ENCODE measurements around the gene PLEKHA5. TPM values are rescaled to one million over a fixed set of nuclear protein-coding genes. Genes with fewer than 3 reads are reported as not detected.
"Not testable (repeated sequence)": the region's sequence is repeated elsewhere in the genome, so short reads cannot be mapped to it uniquely, and the experiment has no call there.

Gene PLEKHA5
- total and polyA plus RNA-seq, 2 experiments from 2014 or later = 88.4 to 103 TPM

DNA sequence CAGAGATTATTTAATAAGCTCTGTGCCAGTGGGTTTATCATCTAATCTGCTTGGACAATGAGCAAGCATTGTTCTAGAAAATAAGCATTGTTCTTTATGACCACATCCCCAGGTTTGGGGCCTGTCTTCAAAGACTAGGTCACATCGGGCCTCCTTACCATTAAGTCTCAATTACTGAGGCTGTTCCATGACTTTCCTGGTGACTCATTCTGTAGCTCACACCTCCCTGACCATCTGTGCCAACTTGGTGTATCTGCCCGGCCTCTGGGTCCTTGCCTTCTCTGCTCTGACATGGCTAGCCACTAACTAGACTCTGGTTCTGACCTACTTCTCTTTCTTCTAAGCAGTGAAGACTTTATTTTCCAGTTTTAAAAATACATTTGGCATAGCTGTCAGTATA is 44.4 kb upstream of the PLEKHA5 start:
- H3K4me1 ChIP-seq (ENCODE audit: low read depth) = no peaks in the 10 kb centered on the region
- H3K36me3 ChIP-seq = no peaks in the 10 kb centered on the region
- no peak overlapping the region for H3K4me3 ChIP-seq
- TF ChIP-seq, protein P1, sequence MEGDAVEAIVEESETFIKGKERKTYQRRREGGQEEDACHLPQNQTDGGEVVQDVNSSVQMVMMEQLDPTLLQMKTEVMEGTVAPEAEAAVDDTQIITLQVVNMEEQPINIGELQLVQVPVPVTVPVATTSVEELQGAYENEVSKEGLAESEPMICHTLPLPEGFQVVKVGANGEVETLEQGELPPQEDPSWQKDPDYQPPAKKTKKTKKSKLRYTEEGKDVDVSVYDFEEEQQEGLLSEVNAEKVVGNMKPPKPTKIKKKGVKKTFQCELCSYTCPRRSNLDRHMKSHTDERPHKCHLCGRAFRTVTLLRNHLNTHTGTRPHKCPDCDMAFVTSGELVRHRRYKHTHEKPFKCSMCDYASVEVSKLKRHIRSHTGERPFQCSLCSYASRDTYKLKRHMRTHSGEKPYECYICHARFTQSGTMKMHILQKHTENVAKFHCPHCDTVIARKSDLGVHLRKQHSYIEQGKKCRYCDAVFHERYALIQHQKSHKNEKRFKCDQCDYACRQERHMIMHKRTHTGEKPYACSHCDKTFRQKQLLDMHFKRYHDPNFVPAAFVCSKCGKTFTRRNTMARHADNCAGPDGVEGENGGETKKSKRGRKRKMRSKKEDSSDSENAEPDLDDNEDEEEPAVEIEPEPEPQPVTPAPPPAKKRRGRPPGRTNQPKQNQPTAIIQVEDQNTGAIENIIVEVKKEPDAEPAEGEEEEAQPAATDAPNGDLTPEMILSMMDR (IDR thresholded peaks at IDR 0.05; ENCODE audit: low read depth, low read length) = no peak
- no peaks in the 10 kb centered on the region for H3K9me3 ChIP-seq (ENCODE audit: low read depth)
- DNase-seq (ENCODE audit: low read depth in 1 of 2, low spot score in 1 of 2) = no peak
- H3K27ac ChIP-seq = no peak overlapping the region
- H3K27me3 ChIP-seq = peaks cover 12% of the 10 kb centered on the region

DNA sequence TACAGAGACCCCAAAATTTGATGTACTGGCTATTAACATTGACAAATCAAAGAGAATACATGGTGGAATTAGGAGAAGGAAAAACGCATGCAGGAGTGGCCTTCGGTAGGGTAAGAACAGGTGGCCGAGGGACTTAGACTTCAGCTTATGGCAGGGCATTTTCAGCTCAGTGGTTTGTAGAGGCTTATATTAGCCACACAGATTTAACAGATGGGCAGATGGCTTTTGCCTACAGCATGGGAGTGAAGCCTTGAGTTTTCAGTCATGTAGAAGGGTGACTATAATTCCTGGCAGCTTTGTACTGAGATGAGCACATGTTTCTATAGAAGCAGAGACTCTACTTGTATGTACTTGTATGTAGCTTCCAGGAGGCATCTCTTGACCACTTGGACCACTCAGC is 40.9 kb upstream of the PLEKHA5 start:
- Histone ChIP-seq H3K9me3 (ENCODE audit: low read depth) (no peaks in the 10 kb centered on the region), H3K4me1 (ENCODE audit: low read depth) (peaks cover 2% of the 10 kb centered on the region), H3K27ac (no peak overlapping the region), H3K27me3 (peaks cover 14% of the 10 kb centered on the region), H3K4me3 (no peak overlapping the region), H3K36me3 (no peaks in the 10 kb centered on the region)
- TF ChIP-seq, protein P1 (IDR thresholded peaks at IDR 0.05; ENCODE audit: low read depth, low read length) = no peak
- DNase-seq (ENCODE audit: low read depth in 1 of 2, low spot score in 1 of 2) = no peak

DNA sequence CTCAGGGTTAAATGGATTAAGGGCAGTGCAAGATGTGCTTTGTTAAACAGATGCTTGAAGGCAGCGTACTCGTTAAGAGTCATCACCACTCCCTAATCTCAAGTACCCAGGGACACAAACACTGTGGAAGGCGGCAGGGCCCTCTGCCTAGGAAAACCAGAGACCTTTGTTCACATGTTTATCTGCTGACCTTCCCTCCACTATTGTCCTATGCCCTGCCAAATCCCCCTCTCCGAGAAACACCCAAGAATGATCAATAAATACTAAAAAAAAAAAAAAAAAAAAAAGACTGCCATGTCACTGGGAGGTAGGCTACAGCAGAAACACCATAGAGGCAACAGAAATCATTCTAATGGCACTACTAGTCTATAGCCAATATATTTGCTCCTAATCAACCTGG is 37.1 kb upstream of the PLEKHA5 start:
- not testable (repeated sequence) for H3K9me3 ChIP-seq (ENCODE audit: low read depth); DNase-seq (ENCODE audit: low read depth in 1 of 2, low spot score in 1 of 2); H3K4me3 ChIP-seq; H3K27ac ChIP-seq; H3K36me3 ChIP-seq; H3K4me1 ChIP-seq (ENCODE audit: low read depth)
- H3K27me3 ChIP-seq = peaks cover 14% of the 10 kb centered on the region

DNA sequence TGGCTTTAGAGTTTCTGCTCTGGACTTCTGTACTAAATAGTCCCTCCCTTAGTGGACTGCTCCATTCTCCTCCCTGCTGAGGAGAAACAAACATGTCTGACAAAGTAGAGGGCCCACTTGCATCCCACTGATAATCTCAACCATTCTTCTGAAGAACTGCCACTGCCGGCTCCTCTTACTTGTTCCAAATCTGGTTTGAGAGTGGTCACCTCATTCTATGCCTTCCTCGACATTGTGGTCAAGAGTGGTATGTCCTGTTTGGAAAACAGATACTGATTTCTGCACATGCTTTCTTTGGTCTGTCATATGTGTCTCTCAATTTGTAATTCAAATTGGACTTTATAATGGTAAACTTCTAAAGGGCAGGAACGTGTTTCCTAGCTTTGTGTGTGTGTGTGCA is 36.3 kb upstream of the PLEKHA5 start:
- Histone ChIP-seq H3K9me3 (ENCODE audit: low read depth) (no peaks in the 10 kb centered on the region), H3K4me3 (no peak overlapping the region), H3K27ac (no peak overlapping the region), H3K4me1 (ENCODE audit: low read depth) (peaks cover 2% of the 10 kb centered on the region), H3K27me3 (peaks cover 14% of the 10 kb centered on the region), H3K36me3 (no peaks in the 10 kb centered on the region)
- DNase-seq (ENCODE audit: low read depth in 1 of 2, low spot score in 1 of 2) = peak in 1 of 2 donors; percentile 24
- TF ChIP-seq, protein P1 (IDR thresholded peaks at IDR 0.05; ENCODE audit: low read depth, low read length) = no peak

DNA sequence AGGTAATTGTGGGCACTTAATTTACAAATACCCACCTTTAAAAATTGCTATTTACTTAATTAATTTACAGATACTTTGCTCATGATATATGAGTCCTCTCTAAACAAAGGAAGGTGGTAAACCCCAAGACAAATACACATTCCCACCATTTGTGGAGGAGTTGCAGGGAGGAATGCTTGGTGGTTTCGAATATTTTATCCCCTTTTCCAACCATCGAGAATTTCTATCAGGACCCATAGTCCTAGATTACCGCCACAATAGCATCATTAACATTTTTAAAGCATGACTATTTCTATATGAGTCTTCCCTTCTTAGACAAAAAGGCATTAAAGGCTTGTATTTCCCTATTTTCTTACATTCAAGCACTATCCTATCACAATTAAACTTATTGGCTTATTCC is 34.2 kb upstream of the PLEKHA5 start:
- H3K9me3 ChIP-seq (ENCODE audit: low read depth) = no peaks in the 10 kb centered on the region
- no peak overlapping the region for H3K27ac ChIP-seq
- DNase-seq (ENCODE audit: low read depth in 1 of 2, low spot score in 1 of 2) = peak in 1 of 2 donors; percentile 8
- no peaks in the 10 kb centered on the region for H3K36me3 ChIP-seq
- H3K4me1 ChIP-seq (ENCODE audit: low read depth) = peaks cover 2% of the 10 kb centered on the region
- peaks cover 6% of the 10 kb centered on the region for H3K27me3 ChIP-seq
- TF ChIP-seq, protein P1 (IDR thresholded peaks at IDR 0.05; ENCODE audit: low read depth, low read length) = no peak
- H3K4me3 ChIP-seq = no peak overlapping the region

DNA sequence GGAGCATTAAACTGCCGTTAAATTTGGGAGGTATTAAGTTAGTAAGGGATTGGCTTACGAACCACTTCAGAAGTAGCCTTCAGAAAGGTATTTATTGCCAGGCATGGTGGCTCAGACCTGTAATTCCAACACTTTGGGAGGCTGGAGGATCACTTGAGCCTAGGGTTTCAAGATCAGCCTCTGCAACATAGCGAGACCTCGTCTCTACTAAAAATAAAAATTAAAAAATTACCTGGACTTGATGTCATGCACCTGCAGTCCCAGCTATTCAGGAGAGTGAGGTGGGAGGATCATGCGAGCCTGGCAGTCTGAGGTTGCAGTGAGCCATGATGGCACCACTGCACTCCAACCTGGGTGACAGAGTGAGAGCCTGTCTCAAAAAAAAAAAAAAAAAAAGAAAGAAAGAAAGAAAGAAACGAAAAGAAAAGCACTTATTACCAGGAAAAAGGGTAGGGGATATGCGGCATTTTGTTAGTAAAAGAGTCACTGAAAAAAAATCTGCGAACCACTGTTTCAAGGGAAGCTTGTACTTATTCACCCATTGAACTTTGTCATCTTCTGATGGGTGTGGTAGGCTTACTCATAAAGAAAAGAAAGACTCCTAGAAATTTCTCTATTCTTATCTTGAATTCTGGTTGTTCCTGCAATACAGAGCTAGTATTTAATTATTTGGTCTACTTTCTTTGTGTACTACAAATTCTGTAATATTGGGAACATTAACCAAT is 33.6 kb upstream of the PLEKHA5 start:
- H3K4me3 ChIP-seq = no peak overlapping the region
- peak in 1 of 2 donors; percentile 36 for DNase-seq (ENCODE audit: low read depth in 1 of 2, low spot score in 1 of 2)

More for the DNA sequence above, 33.6 kb upstream of the PLEKHA5 start:
- TF ChIP-seq, protein P1 (IDR thresholded peaks at IDR 0.05; ENCODE audit: low read depth, low read length) = no peak
- Histone ChIP-seq H3K27ac (no peak overlapping the region), H3K9me3 (ENCODE audit: low read depth) (no peaks in the 10 kb centered on the region), H3K36me3 (no peaks in the 10 kb centered on the region), H3K4me1 (ENCODE audit: low read depth) (peaks cover 2% of the 10 kb centered on the region), H3K27me3 (no peaks in the 10 kb centered on the region)

Measured in cardiac muscle cell (in vitro differentiated cells and primary cell).